ENCODE measurements around the gene RNASE8.
A peak's percentile ranks its signal among the peaks of the same experiment; 100 is the strongest.

RNASE8 gene

DNA sequence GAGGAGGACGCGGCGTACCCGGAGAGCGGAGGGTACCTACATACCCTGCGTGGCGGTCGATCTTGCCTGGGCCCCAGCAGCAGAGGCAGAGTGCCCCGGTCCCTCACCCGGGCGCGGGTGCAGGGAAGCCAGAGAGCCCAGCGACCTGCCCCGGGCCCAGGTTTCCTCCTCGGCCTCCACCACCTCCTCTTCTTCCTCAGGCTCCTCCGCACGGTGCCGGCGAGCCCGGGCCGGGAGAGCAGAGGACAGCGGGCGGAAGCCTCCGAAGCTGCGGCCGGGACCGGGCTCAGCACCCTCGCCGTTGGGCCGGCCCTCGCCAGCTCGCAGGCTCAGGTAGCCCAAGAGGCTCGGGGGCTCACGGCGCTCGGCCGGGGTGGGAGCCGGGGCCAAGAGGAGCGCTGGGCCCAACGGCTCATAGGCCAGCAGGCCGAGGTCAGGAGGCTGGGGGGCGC lies 34.2 kb downstream of the RNASE8 start:
- TF ChIP-seq POLR2AphosphoS5 (IDR thresholded peaks at IDR 0.05; ENCODE audit: low read depth, low read length), result no peak
- TF ChIP-seq POLR2A (IDR thresholded peaks at IDR 0.05; ENCODE audit: low read depth, low read length), result no peak
- TF ChIP-seq TAF1 (IDR thresholded peaks at IDR 0.05; ENCODE audit: borderline replicate concordance, low read depth, low read length), result no peak
- DNase-seq (ENCODE audit: insufficient read length) (no peak), FAIRE-seq (no peak)

DNA sequence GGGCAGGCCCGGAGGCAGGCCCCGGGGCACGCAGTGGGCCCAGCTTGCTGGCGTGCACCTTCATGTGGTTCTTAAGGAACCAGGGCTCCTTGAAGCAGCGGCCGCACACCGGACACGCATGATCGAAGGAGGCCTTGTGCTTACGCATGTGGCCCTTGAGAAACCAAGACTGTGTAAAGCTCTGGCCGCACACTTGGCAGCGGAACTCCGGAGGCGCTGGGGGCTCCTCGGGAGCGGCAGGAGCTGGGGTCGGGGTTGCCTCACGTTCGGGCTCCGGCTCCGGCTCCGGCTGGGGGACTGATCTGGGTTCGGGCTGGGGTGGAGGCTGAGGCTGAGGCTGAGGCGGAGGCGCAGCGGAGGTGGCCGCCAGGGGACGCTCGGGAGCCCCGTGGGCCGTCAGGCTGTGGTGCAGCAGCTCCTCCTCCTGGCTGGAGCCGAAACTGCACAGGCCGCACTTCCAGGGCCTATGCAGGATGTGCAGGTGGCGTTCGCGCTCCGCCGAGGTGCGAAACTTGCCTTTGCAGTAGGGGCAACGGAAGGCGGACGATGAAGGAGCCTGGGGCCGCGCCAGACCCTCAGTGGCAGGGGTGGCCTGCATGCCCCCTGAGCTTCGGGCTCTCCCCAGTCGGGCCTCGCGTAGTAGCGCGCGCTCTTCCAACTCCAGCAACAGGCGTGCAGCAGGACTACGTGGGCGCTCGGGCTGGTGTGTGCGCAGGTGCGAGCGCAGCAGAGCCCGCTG lies 34.8 kb downstream of the RNASE8 start:
- peak; percentile 92 for FAIRE-seq
- peak; percentile 96 for DNase-seq (ENCODE audit: insufficient read length)
- TF ChIP-seq POLR2A (IDR thresholded peaks at IDR 0.05; ENCODE audit: low read depth, low read length), result no peak
- TF ChIP-seq TAF1 (IDR thresholded peaks at IDR 0.05; ENCODE audit: borderline replicate concordance, low read depth, low read length), result no peak
- TF ChIP-seq POLR2AphosphoS5 (IDR thresholded peaks at IDR 0.05; ENCODE audit: low read depth, low read length), result no peak

- DNase-seq (ENCODE audit: insufficient read length), result no peak
- TF ChIP-seq TAF1 (IDR thresholded peaks at IDR 0.05; ENCODE audit: borderline replicate concordance, low read depth, low read length) (no peak), POLR2AphosphoS5 (IDR thresholded peaks at IDR 0.05; ENCODE audit: low read depth, low read length) (no peak), POLR2A (IDR thresholded peaks at IDR 0.05; ENCODE audit: low read depth, low read length) (no peak)
- FAIRE-seq, result no peak
These were observed 35.4 kb downstream of the RNASE8 start for GRCh38 chr14:21093018-21093417.

DNA sequence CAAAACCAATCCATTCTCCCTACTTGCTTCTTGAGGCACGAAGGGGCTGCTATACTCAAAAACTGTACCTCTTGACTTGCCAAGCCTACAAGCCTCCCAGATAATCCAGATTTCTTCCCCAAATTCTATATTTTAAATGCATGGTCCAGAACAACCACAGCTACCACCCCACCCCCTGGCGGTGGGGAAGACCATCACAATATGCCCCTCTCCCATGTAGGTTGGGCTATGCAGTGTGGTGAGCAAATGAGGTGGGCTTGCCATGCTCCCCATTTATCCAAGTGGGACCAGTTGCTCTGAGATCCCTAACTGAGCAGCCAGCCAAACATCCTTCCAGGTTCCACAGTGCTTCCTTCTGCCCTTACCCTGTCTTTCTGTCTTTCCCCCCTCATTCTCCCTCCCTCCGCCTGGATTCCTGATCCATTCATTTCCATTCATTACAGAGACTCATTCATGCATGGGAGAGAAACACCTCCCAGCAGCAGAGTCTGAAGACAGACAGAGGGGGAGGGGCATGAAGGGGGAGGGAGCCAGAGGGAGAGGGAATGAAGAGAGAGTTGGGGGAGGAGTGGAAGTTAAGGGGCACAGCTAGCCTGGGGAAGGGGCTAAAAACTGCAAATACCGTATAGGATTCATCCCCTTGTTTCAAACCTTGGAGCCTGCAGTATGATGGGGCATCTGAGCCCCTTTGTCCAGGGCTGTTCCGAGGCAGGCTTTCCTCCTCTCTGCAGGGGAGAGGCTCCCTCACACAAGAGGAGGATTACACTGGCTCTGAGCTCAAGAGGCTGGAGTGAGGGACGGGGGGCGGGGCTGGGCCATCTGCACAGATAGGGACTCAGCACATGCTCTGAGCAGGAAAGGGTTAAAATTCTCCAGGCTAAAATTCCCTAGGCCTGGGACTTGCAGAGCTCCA lies 36.4 kb downstream of the RNASE8 start:
- TF ChIP-seq POLR2AphosphoS5 (IDR thresholded peaks at IDR 0.05; ENCODE audit: low read depth, low read length) (no peak), POLR2A (IDR thresholded peaks at IDR 0.05; ENCODE audit: low read depth, low read length) (no peak), TAF1 (IDR thresholded peaks at IDR 0.05; ENCODE audit: borderline replicate concordance, low read depth, low read length) (no peak)
- no peak for DNase-seq (ENCODE audit: insufficient read length)
- FAIRE-seq, result no peak

- DNase-seq (ENCODE audit: insufficient read length), result no peak
- no peak for FAIRE-seq
These were observed 38.0 kb downstream of the RNASE8 start for GRCh38 chr14:21095430-21096205.

DNA sequence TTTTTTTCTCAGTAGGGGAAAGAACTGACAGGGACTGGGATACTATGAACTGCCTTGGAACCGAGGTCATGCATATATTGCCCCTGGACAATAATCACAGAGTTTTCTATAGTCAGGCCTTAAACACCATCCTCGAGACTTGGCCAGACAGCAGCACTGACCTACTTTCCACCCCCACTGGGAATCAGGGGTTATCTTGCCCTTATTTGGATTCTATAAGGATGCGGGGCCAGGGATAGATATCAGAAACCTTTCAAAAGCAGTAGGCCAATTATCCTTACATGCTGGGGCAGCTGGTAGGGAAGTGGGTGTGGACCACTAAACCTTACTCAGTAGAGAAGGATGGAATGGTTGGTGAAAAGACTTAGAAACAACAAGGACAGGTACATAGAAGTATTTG lies 38.8 kb downstream of the RNASE8 start:
- DNase-seq (ENCODE audit: insufficient read length) (no peak), FAIRE-seq (no peak)
- TF ChIP-seq POLR2A (IDR thresholded peaks at IDR 0.05; ENCODE audit: low read depth, low read length), result no peak
- no peak for TF ChIP-seq POLR2AphosphoS5 (IDR thresholded peaks at IDR 0.05; ENCODE audit: low read depth, low read length)
- no peak for TF ChIP-seq TAF1 (IDR thresholded peaks at IDR 0.05; ENCODE audit: borderline replicate concordance, low read depth, low read length)

More at GRCh38 chr14:21095430-21096205, 38.0 kb downstream of the RNASE8 start:
- no peak for TF ChIP-seq POLR2A (IDR thresholded peaks at IDR 0.05; ENCODE audit: low read depth, low read length)
- no peak for TF ChIP-seq TAF1 (IDR thresholded peaks at IDR 0.05; ENCODE audit: borderline replicate concordance, low read depth, low read length)
- no peak for TF ChIP-seq POLR2AphosphoS5 (IDR thresholded peaks at IDR 0.05; ENCODE audit: low read depth, low read length)

GRCh38 chr14:21096978-21097635 lies 39.5 kb downstream of the RNASE8 start:
- FAIRE-seq (no peak), DNase-seq (ENCODE audit: insufficient read length) (no peak)
- no peak for TF ChIP-seq TAF1 (IDR thresholded peaks at IDR 0.05; ENCODE audit: borderline replicate concordance, low read depth, low read length)
- no peak for TF ChIP-seq POLR2AphosphoS5 (IDR thresholded peaks at IDR 0.05; ENCODE audit: low read depth, low read length)
- no peak for TF ChIP-seq POLR2A (IDR thresholded peaks at IDR 0.05; ENCODE audit: low read depth, low read length)

GRCh38 chr14:21097636-21098075 lies 40.0 kb downstream of the RNASE8 start:
- DNase-seq (ENCODE audit: insufficient read length), result no peak
- TF ChIP-seq TAF1 (IDR thresholded peaks at IDR 0.05; ENCODE audit: borderline replicate concordance, low read depth, low read length) (no peak), POLR2AphosphoS5 (IDR thresholded peaks at IDR 0.05; ENCODE audit: low read depth, low read length) (no peak), POLR2A (IDR thresholded peaks at IDR 0.05; ENCODE audit: low read depth, low read length) (no peak)
- no peak for FAIRE-seq

- no peak for FAIRE-seq
- no peak for DNase-seq (ENCODE audit: insufficient read length)
- TF ChIP-seq POLR2AphosphoS5 (IDR thresholded peaks at IDR 0.05; ENCODE audit: low read depth, low read length) (no peak), TAF1 (IDR thresholded peaks at IDR 0.05; ENCODE audit: borderline replicate concordance, low read depth, low read length) (no peak)
These were observed 40.7 kb downstream of the RNASE8 start, which contains the start of gene ZNF219 for GRCh38 chr14:21098076-21098891. Gene ZNF219, minus strand, starts transcription at chr14:21098655. Its CDS starts 5,064 bp downstream, at chr14:21093591.
